Left kidney (tissue), 2 donors: Measurements from ENCODE around the gene PYGB. TPM values are rescaled to one million over a fixed set of nuclear protein-coding genes. Genes with fewer than 3 reads are reported as not detected.
"Not testable (repeated sequence)": the region's sequence is repeated elsewhere in the genome, so short reads cannot be mapped to it uniquely, and the experiment has no call there.

Experiments
- DNase-seq: peaks from one replicate; pipeline ENCODE4 v3.0.0-alpha.2; 2013
- polyA plus RNA-seq: library from polyadenylated mRNA; unstranded; fragments of 120-200 nt; gene quantifications from one replicate; pipeline ENCODE4 v1.2.1, GENCODE V29; 2013; ENCODE audit not compliant: insufficient read length

The PYGB gene
- polyA plus RNA-seq, 1 donor, result 47.0 TPM

DNA sequence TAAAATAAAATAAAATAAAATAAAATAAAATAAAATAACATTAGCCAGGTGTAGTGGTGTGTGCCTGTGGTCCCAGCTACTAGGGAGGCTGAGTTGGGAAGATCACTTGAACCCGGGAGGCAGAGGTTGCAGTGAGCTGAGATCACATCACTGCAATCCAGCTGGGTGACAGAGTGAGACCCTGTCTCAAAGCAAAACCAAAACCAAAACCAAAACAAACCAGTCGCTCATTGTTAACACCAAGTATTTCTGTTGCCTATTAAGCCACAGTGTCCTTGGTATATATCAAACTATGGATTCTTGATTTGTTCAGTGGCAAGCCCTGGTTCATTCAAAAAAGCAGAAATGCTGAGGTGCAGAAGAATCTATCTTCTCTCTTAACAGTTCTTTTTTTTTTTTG is 65.7 kb downstream of the PYGB start:
- DNase-seq, result no peak

- no peak for DNase-seq
Measured at GRCh38 chr20:25314497-25315417, 66.9 kb downstream of the PYGB start.

DNA sequence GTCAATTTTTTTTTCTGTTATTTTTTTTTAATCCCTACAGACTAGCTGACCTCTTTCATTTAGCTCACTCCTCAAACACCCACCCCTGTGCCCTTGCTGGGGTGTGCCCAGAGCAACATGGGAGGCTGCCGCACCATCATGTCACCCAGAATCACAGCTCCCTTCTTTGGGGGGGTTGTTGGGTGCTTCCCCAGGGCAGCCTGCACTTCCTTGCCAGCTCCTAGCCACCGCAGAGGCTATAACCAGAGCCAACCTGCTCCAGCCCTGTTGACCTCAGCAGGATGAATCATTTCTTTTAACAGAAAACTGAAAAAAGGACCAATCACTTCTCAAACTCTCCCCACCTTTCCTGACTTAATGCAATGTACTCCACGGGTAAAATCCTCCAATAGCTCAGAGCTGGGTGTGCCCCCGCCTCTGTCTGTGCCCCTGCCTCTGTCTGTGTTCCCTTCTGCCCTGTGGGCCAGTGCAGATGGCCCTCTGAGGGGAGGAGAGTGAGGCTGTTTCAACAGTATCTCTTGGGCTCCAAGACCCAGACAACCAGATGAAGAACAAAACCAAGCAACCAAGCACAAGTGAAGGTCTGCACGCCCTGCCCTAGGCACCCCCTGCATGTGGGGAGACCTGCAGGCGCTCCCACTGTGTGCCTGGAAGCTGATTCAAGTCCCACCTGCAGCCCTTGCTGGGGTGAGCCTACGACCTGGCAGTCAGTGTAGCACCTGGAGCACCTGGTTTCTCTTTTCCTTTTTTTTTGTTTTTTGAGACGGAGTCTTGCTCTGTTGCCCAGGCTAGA is 67.7 kb downstream of the PYGB start:
- DNase-seq, result no peak

DNA sequence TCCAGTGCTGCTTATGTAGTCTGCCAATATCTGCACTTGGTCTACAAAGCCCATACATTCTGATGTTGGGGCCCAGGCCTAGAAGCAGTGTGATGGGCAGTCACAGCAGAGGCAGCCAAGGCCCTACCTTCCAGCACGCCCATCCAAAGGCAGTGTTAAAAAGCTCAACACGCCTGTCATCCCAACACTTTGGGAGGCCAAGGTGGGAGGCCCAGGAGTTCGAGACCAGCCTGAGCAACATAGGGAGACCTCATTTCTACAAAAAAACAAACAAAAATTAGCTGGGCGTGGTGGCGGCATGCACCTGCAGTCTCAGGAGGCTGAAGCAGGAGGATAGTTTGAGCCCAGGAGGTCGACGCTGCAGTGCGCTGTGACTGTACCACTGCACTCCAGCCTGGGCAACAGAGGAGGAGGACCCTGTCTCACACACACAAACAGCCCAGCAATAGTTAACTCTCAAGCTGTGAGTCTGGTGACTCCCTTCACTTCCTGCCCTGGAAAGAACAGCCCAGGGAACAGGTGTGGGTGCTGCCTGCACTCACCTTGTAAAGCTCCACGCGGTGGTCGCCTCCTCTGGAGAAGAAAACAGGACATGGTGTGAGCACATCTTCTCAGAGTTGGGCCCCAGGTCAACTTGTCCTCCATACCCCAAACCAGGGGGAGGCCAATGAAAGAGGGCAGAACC is 68.8 kb downstream of the PYGB start:
- no peak for DNase-seq

GRCh38 chr20:25317351-25318075 is 69.6 kb downstream of the PYGB start:
- DNase-seq, result no peak

- DNase-seq, result no peak
Measured at GRCh38 chr20:25318471-25319240, 70.8 kb downstream of the PYGB start.

- DNase-seq, result no peak
Measured at GRCh38 chr20:25319241-25320034, 71.6 kb downstream of the PYGB start.

DNA sequence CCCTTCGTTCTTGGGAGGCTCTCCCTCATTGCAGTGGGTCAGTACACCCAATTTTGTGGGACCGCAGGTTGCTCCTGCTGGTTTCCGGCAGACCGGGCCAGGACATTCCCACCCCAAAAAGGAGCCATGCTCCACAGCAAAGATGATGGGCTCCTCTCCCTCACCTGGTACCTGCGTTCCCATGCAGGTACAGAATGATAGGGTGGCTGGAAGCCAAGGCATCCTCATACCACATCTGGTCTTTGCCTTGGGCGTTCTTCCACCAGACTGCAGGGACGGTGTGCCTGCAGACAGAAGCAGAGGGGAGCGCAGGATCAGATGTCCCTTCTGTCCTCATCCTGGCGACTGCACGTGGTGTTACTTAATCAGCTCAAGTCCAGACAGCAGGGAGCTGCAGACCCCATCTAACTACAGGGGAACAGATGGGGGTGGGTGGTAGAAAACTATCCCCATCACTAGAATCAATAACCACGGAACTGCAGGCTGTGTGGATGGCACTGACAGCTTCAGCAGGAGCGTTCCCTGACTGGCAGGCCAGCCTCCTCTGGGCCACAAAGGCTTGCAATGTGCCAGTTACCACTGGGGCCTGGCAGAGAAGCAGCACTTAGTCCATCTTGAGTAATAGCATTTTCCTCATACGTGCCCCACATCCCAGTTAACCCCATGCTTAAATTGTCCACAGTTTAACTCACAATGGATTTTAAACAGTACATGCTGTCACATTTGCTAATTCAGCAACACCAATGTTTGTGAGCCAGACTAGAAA is 72.3 kb downstream of the PYGB start:
- no peak for DNase-seq

- no peak for DNase-seq
Measured at GRCh38 chr20:25321262-25321831, 73.5 kb downstream of the PYGB start.

DNA sequence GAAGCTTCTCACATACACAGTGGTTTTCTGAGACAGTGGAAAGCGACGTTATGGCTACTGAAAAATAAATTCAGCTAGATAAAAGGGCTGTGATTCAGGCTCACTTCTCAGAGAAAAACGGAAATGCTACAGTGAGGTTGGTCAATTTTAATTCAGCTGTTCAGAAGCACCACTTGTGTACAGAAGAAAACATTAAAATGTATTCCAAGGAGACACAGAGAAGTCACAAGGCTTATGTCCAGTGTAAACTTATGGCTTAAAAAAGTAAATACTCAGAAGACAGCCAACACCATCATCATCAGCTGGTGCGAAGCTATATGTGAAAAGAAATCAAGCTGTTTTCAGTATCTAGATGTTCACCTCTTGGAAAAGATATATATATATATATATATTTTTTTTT is 74.1 kb downstream of the PYGB start:
- DNase-seq, result no peak

- no peak for DNase-seq
Measured at GRCh38 chr20:25323496-25324246, 75.8 kb downstream of the PYGB start.

- DNase-seq, result no peak
Measured at GRCh38 chr20:25324412-25324811, 76.5 kb downstream of the PYGB start.

DNA sequence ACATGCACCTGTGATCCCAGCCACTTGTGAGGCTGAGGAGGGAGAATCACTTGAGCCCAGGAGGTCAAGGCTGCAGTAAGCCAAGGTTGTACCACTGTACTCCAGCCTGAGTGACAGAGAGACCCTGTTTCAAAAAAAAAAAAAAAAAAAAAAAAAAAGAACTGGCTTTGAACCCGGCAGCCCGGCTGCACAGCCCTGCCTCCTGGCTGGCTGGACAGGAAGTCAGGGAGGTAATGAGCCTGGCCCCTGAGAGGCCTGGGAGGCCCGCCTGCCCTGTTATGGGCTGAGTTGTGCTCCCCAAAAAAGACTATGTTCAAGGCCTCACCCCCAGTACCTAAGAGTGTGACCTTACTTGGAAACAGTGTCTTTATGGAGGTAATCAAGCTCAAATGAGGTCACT is 77.2 kb downstream of the PYGB start:
- no peak for DNase-seq

DNA sequence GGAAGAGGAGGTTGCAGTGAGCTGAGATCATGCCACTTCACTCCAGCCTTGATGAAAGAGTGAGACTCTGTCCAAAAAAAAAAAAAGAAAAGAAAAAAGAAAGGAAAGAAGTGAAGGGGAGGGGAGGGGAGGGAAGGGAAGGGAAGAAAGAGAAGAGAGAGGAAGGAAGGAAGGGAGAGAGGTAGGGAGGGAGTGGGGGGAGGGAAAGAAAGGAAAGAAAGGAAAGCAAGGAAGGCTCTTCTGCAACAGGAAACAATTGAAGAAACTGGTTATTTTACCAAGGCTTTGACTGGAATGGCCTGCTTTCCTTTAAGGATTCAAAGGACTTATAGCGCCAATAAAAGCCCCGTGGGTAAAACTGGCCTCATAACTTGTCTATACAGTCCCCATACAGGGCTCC is 78.1 kb downstream of the PYGB start:
- no peak for DNase-seq

DNA sequence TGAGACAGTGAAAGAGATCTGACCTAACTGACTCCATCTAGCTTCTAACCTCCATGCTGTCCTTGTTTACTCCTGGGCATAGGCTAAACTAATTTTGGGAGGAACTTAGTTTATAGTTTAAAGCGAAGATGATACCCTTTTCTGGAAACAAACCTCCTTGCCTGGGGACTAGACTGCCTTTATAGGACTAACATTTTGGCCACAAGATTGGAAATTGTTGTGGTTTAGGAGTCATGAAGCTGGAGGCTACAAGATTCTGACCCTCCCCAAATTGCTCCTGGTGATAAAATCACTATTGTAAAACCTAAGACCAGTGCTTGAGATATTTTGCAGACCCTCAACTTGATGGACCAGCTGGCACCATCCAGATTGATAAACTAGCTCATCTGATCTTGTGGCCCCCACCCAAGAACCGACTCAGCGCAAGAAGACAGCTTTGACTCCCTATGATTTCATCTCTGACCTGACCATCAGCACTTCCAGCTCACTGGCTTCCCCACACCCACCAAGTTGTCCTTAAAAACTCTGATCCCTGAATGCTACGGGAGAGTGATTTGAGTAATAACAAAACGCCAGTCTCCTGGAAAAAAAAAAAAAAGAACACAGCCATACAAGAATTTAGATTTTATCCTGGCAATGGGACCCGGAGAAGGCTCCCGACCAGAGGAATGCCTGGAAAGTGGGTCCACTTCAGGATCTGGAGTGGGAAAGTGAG is 79.8 kb downstream of the PYGB start:
- DNase-seq, result no peak

DNA sequence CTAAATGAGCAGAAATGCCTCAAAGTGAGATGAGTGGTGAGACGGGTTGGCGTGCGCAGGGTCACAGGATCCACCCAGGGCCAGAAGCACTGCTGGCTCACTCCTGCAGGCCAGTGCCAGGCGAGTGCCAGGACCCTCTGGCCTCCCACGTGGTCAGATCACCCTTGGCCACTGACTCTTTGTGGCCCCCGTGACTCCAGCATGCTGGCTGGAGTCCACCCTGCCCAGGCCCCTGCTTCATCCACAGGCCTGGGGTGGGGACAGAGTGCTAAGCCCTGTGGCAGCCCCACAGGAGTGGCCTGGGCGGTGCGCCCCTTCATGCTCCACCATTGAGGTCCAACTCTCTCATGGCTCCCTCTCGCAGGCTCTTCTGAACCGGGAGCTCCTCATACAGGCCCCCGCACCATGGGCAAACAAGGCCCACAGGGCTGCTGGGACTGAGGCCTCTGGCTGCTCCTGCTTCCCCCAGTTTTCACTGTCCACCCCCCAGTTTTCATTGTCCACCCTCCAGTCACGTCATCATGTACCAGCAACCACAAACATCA is 81.1 kb downstream of the PYGB start:
- no peak for DNase-seq

DNA sequence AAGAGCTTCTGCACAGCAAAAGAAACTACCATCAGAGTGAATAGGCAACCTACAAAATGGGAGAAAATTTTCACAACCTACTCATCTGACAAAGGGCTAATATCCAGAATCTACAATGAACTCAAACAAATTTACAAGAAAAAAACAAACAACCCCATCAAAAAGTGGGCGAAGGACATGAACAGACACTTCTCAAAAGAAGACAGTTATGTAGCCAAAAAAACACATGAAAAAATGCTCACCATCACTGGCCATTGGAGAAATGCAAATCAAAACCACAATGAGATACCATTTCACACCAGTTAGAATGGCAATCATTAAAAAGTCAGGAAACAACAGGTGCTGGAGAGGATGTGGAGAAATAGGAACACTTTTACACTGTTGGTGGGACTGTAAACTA is 87.1 kb downstream of the PYGB start:
- not testable (repeated sequence) for DNase-seq
